ENCODE measurements around the gene OSR1.
"Not testable (repeated sequence)": the region's sequence is repeated elsewhere in the genome, so short reads cannot be mapped to it uniquely, and the experiment has no call there.

The OSR1 gene

DNA sequence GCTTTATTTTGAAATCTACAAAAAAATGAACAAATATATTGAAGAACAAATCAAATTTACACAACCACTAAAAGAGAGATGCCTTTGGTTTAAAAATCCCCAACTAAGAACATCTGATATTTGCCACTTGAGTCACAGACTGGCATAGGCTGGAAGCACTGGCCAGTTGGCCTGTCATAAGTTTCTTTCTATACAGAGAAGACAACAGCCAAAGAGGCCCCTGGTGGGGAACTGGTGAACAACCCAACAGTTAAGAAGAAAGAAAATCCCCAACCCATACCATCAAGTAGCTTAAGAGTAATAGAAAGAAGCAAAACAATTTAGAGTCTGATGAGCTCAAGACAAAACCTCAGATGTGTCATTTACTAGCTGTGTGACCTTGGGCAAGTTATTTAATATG, 45.5 kb downstream of the OSR1 start:
- no peak overlapping the region for H3K9ac ChIP-seq (ENCODE audit: low read depth in 1 of 2, low read length in 2 of 2)
- H3K27me3 ChIP-seq (ENCODE audit: control insufficient read depth in 1 of 2, insufficient read depth in 2 of 2, low read length in 2 of 2) = no peaks in the 10 kb centered on the region
- H3K27ac ChIP-seq (ENCODE audit: low read depth, low read length) = no peak overlapping the region
- no peaks in the 10 kb centered on the region for H3K36me3 ChIP-seq (ENCODE audit: control insufficient read depth in 1 of 2, insufficient read depth in 2 of 2, low read length in 2 of 2)
- H3K9me3 ChIP-seq (ENCODE audit: control insufficient read depth in 1 of 2, low read length in 2 of 2) = no peaks in the 10 kb centered on the region
- no peak overlapping the region for H3K4me3 ChIP-seq (ENCODE audit: low read depth in 1 of 2, low read length in 2 of 2)
- H3K4me1 ChIP-seq (ENCODE audit: control insufficient read depth in 1 of 2, insufficient read depth in 2 of 2, low read length in 2 of 2) = no peaks in the 10 kb centered on the region

DNA sequence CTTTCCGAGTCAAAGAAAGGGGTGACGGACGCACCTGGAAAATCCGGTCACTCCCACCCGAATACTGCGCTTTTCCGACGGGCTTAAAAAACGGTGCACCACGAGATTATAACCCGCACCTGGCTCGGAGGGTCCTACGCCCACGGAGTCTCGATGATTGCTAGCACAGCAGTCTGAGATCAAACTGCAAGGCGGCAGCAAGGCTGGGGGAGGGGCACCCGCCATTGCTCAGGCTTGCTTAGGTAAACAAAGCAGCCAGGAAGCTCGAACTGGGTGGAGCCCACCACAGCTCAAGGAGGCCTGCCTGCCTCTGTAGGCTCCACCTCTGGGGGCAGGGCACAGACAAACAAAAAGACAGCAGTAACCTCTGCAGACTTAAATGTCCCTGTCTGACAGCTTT, 52.4 kb downstream of the OSR1 start:
- H3K9me3 ChIP-seq (ENCODE audit: control insufficient read depth in 1 of 2, low read length in 2 of 2); H3K36me3 ChIP-seq (ENCODE audit: control insufficient read depth in 1 of 2, insufficient read depth in 2 of 2, low read length in 2 of 2); H3K4me3 ChIP-seq (ENCODE audit: low read depth in 1 of 2, low read length in 2 of 2); H3K27me3 ChIP-seq (ENCODE audit: control insufficient read depth in 1 of 2, insufficient read depth in 2 of 2, low read length in 2 of 2); H3K27ac ChIP-seq (ENCODE audit: low read depth, low read length); H3K9ac ChIP-seq (ENCODE audit: low read depth in 1 of 2, low read length in 2 of 2); H3K4me1 ChIP-seq (ENCODE audit: control insufficient read depth in 1 of 2, insufficient read depth in 2 of 2, low read length in 2 of 2): not testable (repeated sequence)

DNA sequence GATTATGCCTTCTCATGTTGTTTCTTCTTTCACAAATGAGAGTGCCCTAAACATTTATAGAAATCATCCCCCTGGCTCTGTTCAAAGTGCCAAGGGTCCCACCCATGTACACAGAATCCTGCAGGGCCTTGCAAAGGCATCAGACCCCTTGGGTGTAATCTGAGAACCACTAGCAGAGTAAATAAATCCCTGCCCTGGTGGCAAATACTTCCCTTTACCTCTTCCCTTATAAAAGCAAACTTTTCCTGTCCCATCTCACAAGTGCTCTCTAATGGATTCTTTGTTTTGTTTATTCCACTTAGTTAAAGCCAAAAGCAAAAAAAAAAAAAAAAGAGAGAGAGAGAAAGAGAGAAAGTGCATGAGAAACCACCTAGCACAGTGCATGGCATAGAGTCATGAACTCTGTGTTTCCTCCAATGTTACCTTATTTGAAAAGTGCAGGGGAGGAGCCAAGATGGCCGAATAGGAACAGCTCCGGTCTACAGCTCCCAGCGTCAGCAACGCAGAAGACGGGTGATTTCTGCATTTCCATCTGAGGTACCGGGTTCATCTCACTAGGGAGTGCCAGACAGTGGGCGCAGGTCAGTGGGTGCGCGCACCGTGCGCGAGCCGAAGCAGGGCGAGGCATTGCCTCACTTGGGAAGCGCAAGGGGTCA, 52.9 kb downstream of the OSR1 start:
- not testable (repeated sequence) for H3K27me3 ChIP-seq (ENCODE audit: control insufficient read depth in 1 of 2, insufficient read depth in 2 of 2, low read length in 2 of 2); H3K36me3 ChIP-seq (ENCODE audit: control insufficient read depth in 1 of 2, insufficient read depth in 2 of 2, low read length in 2 of 2); H3K4me3 ChIP-seq (ENCODE audit: low read depth in 1 of 2, low read length in 2 of 2); H3K4me1 ChIP-seq (ENCODE audit: control insufficient read depth in 1 of 2, insufficient read depth in 2 of 2, low read length in 2 of 2); H3K9ac ChIP-seq (ENCODE audit: low read depth in 1 of 2, low read length in 2 of 2); H3K27ac ChIP-seq (ENCODE audit: low read depth, low read length); H3K9me3 ChIP-seq (ENCODE audit: control insufficient read depth in 1 of 2, low read length in 2 of 2)

DNA sequence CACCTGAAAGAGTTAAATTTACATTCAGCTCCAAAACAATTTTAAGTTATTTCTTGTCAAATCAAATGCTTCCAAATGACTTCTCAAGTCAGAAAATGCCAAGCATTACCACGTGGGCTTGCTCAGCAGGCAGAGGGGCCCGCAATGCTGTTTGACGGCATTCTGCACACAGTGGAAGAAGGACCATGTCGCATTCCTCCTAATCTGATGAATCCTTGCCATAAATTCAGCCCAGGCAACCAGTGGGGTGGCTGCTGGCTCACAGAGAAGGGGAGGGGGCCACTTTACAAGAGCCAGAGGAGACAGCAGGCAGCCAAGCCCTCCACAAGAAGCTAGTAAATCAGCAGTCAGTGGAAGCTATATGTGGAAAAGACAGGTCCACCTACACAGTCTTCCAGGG, 56.7 kb downstream of the OSR1 start:
- no peaks in the 10 kb centered on the region for H3K27me3 ChIP-seq (ENCODE audit: control insufficient read depth in 1 of 2, insufficient read depth in 2 of 2, low read length in 2 of 2)
- H3K36me3 ChIP-seq (ENCODE audit: control insufficient read depth in 1 of 2, insufficient read depth in 2 of 2, low read length in 2 of 2) = no peaks in the 10 kb centered on the region
- H3K9me3 ChIP-seq (ENCODE audit: control insufficient read depth in 1 of 2, low read length in 2 of 2) = no peaks in the 10 kb centered on the region
- H3K27ac ChIP-seq (ENCODE audit: low read depth, low read length) = no peak overlapping the region
- H3K4me1 ChIP-seq (ENCODE audit: control insufficient read depth in 1 of 2, insufficient read depth in 2 of 2, low read length in 2 of 2) = no peaks in the 10 kb centered on the region
- H3K4me3 ChIP-seq (ENCODE audit: low read depth in 1 of 2, low read length in 2 of 2) = no peak overlapping the region
- H3K9ac ChIP-seq (ENCODE audit: low read depth in 1 of 2, low read length in 2 of 2) = no peak overlapping the region

All from duodenal mucosa (tissue), 2 donors.